Stimulated activated CD8-positive, alpha-beta memory T cell treated with anti-CD3 and anti-CD28 coated beads, Interleukin-7, amount 100 ng/mL, for 24 hours (primary cell): ENCODE data around the gene ONECUT3.
A peak's percentile ranks its signal among the peaks of the same experiment; 100 is the strongest.
"Not testable (repeated sequence)": the region's sequence is repeated elsewhere in the genome, so short reads cannot be mapped to it uniquely, and the experiment has no call there.

ENCODE experiments used
- DNase-seq: peaks from one replicate; pipeline ENCODE4 v3.0.0-alpha.2; 2020; ENCODE audit warnings: low read depth

The ONECUT3 gene

DNA sequence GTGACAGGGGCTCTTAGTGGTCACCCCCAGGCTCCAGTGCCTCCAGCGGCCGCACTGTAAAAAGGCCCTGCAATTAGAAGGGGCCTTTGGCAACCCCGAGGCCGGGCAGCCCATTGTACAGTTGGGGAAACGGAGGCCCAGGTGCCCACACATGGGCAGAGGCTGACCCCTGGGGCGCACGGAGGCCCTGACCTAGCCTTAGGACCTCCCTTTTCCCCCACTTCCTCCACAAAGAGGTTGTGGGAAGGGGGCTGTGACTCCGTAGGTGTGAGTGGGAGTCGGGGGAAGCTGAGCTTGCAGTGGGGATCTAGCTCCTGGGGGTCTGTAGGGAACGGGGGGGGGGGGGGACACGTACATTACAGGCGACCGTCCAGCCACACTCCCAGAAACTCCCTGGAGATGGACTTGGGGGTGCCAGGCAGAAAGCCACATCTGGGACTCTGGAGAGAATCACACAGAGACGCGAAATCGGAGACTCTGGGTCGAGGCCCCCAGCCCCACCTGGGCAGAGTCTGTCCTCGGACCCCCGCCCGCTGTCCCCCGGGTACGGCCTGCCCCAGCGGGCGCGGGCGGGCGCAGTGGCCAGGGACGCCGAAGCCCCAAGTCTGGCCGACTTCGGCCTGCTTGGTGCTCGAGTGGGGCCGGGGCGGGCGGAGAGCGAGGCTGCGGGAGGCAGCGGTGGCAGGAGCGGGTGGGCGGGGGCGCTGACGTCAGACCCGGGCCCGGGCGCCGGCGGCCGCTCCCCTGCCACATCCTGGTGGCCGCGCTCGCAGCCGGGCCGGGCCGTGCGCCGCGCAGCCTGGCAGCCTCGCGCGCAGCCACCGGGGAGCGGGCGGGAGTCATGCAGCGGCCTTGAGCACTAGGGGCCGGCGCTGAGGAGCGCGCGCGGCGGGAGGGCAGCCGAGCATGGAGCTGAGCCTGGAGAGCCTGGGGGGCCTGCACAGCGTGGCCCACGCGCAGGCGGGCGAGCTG, at the start of gene ONECUT3:
TSS of gene ONECUT3 (plus strand) at position 750 of the 972 bp plus-strand sequence. CDS start at position 907, 157 bp downstream.
- no peak for DNase-seq

- DNase-seq: no peak
Measured at GRCh38 chr19:1704339-1704738, 49.0 kb upstream of the ONECUT3 start.

- no peak for DNase-seq
Measured at GRCh38 chr19:1705367-1705766, 47.9 kb upstream of the ONECUT3 start.

- DNase-seq: not testable (repeated sequence)
Measured at GRCh38 chr19:1706646-1707045, 46.7 kb upstream of the ONECUT3 start.

DNA sequence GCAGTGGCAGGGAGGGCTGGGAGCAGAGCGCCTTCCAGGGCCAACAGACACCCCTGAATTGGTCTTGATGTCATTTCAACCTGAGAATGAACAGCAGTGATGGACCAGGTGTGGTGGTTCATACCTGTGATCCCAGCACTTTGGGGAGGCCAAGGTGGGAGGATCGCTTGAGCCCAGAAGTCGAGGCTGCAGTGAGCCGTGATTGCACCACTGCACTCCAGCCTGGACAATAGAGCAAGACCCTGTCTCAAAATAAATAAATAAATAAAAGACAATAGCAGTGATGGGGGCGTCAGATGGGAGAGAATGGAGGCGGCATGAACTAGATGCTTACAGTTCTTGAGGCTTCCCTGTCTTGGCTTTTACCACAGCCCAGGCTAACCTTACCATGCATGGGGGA, 46.1 kb upstream of the ONECUT3 start:
- no peak for DNase-seq

DNA sequence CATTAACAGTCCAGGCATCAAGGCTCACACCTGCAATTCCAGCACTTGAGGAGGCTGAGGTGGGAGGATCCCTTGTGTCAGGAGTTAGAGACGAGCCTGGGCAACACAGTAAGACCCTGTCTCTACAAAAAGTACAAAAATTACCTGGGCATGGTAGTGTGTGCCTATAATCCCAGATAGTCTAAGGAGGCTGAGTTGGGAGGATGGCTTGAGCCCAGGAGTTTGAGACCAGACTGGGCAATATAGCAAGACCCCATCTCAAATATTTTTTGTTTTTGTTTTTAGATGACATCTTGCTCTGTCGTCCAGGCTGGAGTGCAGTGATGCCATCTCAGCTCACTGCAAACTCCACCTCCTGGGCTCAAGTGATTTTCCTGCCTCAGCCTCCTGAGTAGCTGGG, 40.1 kb upstream of the ONECUT3 start:
- no peak for DNase-seq

GRCh38 chr19:1715540-1715939, 37.8 kb upstream of the ONECUT3 start:
- no peak for DNase-seq

GRCh38 chr19:1717200-1717969, 35.9 kb upstream of the ONECUT3 start:
- no peak for DNase-seq

DNA sequence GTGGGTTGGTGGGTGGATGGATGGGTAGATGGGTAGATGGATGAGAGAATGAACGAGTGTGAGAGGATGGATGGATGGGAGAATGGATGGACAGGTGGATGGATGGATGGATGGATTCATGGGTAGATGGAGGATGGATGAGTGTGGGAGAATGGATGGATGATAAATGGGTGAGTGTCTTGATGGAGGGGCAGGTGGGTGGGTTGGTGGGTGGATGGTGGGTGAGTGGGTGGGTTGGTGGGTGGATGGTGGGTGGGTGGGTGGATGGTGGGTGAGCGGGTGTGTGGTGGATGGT, 35.4 kb upstream of the ONECUT3 start:
- no peak for DNase-seq

DNA sequence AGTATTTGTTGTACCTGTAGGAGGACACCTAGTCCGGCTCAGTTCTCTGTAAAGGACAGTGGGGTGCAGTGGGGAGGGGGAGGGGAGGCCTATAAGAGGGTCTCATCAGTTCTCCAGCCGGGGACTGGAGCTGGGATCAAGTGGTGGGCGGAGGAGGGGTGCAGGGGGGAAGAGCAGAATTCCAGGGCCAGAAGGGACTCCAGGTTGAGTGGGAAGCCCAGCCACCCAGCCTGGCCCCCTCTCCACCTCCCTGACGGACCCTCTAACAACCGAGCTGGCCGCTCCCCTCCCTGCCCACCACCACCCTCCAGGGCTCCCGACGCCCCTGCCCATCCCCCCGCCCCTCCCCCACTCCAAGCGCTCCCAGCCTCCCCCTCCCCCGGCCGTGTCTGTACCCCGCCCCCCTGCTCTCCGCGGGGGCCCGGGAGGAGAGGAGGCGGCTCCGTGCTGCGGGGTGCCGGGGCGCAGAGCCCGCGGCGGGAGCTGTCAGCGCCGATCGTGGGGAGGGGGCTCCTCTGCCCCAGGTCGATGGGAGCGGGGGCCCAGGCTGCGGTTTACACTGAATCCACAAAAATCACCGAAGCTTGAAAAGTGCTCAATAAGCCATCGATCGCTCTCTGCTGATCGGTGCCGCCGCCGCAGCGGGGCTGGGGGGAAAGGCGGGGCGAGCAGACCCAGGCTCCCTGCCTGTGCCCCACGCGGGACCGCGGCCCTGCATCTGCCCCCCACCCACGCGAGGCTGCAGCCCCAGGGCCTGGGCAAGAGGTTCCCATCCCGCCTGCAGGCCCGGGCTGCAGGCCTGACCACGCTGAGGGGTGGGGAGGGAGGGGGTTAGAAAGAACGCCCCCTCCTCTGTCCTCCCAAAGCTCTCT, 34.6 kb upstream of the ONECUT3 start:
- DNase-seq: no peak

DNA sequence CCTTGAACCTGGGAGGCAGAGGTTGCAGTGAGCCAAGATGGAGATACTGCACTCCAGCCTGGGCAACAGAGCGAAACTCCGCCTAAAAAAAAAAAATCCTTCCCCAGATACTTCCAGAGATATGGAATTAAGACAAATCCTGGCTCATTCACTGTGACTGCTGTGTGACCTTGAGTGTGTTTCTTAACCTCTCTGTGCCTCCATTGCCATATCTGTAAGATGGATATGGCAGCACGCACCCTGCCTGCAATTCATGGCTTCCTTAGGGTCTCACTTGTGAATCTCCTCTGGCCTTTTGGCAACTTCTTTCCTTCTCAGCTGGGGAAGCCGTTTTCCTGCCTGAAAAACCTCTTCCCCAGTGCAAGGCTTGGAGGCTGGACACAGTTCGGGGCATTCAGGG, 33.8 kb upstream of the ONECUT3 start:
- no peak for DNase-seq

GRCh38 chr19:1720237-1720636, 33.1 kb upstream of the ONECUT3 start:
- no peak for DNase-seq

- peak; percentile 5 for DNase-seq
Measured at GRCh38 chr19:1725100-1726064, 27.9 kb upstream of the ONECUT3 start.

DNA sequence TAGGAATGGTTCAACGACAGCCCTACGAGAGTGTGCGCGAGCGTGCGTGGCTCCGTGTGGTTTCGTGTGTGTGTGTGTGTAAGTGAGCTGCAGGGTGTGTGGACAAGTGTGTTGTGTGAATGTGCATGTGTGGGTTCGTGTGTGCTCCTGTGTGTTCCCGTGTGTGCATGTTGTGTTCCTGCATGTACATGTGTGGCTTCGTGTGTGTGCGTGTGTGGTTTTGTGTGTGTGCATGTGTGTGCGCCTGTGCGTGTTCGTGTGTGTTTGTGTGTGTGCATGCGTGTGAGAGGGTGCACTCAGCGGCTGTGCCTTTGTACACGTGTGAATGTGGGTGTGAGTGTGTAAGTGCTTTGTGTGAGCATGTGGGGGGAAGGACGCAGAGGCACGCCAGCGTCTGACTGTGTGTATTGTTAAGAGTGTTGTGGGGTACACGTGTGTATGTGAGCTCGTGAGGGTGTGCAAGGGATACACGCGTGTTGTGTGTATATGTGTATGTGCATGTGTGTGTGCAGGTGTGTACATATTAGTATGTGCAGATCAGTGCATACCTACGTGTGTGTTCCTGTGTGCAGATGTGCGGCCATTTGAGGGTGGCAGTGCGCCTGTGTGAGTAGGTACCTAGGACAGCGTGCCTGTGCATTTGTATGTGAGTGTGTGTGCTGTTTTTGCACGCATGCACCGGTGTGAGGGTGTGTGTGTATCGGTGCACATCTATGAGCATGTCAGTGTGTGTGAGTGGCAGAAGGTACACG, 24.3 kb upstream of the ONECUT3 start:
- no peak for DNase-seq

GRCh38 chr19:1729568-1729925, 23.8 kb upstream of the ONECUT3 start:
- DNase-seq: no peak

- no peak for DNase-seq
Measured at GRCh38 chr19:1730157-1730556, 23.1 kb upstream of the ONECUT3 start.

DNA sequence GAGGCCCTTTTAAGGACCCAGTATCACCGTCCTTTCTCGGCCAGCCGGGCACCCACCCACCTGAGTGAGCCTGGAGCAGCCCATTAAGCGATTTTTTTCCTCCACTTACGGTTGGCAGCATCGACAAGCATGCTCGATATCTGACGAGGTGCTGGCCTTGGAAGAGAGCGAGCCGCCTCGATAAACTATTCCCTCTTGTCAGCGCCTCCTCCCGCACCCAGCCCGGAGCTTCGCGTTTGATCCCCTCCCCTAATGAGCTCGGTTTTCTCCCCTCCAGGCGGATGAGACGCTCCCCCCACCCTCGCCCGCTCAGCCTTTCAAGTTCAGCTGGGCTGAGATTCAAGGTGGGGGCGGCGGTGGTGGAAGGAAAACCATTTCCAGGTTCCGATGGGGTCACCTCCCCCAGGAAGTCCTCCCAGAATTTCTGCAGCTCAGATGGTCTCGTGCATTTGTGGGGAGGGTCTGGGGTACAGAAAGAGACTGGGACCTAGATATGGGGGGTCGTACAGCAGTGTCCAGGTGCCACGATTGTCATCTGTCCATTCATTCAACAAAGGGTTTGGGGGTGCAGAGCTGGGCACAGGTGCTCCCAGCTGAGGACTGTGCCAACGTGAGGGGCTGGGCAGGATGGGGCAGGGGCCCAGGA, 18.9 kb upstream of the ONECUT3 start:
- DNase-seq: no peak

- DNase-seq: no peak
Measured at GRCh38 chr19:1736280-1736679, 17.0 kb upstream of the ONECUT3 start.

GRCh38 chr19:1736927-1737326, 16.4 kb upstream of the ONECUT3 start:
- no peak for DNase-seq
